Kidney (tissue), 22 donors: ENCODE measurements around the gene OR5B2. TPM values are rescaled to one million over a fixed set of nuclear protein-coding genes. Genes with fewer than 3 reads are reported as not detected.

Experiments used
- DNase-seq, 5 donors: peaks; one replicate each; pipeline ENCODE4 v3.0.0-alpha.2; 2013 to 2020
- FAIRE-seq: peaks from 2 replicates; lab custom pipeline; 2012; peaks lifted over from hg19 to GRCh38; lab: Jason Lieb, UNC
- H3K27ac ChIP-seq, 2 donors: one replicate each; pipeline ENCODE4 v1.7.0; 2013; ENCODE audit warnings: low read depth in 2 of 2, low read length in 2 of 2, inconsistent platforms in 1 of 2
- H3K27me3 ChIP-seq: one replicate; pipeline ENCODE4 v1.7.1; 2013; ENCODE audit warnings: low read length, inconsistent platforms; ENCODE audit not compliant: control insufficient read depth, insufficient read depth
- H3K36me3 ChIP-seq, 3 donors: one replicate each; pipeline versions ENCODE4 v1.7.0 to v1.7.1; 2013; ENCODE audit warnings: low read length in 3 of 3, control low read depth in 1 of 3, inconsistent platforms in 1 of 3; ENCODE audit not compliant: insufficient read depth in 3 of 3, control insufficient read depth in 2 of 3
- H3K4me1 ChIP-seq, 3 donors: one replicate each; pipeline versions ENCODE4 v1.7.0 to v1.7.1; 2013; ENCODE audit warnings: low read length in 3 of 3, inconsistent platforms in 1 of 3, low read depth in 1 of 3; ENCODE audit not compliant: control insufficient read depth in 2 of 3, insufficient read depth in 2 of 3
- H3K4me3 ChIP-seq, 3 donors: one replicate each; pipeline versions ENCODE4 v1.7.0 to v1.8.1; 2013; ENCODE audit warnings: low read length in 3 of 3, control low read depth in 1 of 3, inconsistent platforms in 1 of 3
- H3K9ac ChIP-seq, 3 donors: one replicate each; pipeline versions ENCODE4 v1.7.0 to v1.7.1; 2013; ENCODE audit warnings: low read length in 3 of 3, control low read depth in 1 of 3, inconsistent platforms in 1 of 3
- H3K9me3 ChIP-seq, 3 donors: one replicate each; pipeline versions ENCODE4 v1.7.0 to v1.7.1; 2013; ENCODE audit warnings: low read length in 3 of 3, control low read depth in 1 of 3, inconsistent platforms in 1 of 3; ENCODE audit not compliant: control insufficient read depth in 2 of 3, insufficient read depth in 1 of 3
- intact Hi-C: fragments of 100-400 bp; cut with DNase I; formaldehyde crosslinking; loops from one replicate; pipeline ENCODE4 v1.11.1; 2022
- long read RNA-seq, 10 donors: library from polyadenylated mRNA in 1 of 10; unstranded in 1 of 10; transcript quantifications; one replicate each; pipeline ENCODE4 v2.0.0 and lab custom pipeline, GENCODE V29; 2021 to 2026
- polyA plus RNA-seq: library from polyadenylated mRNA; stranded (reverse); fragments of 350-450 nt; fragmentation: Illumina TruSeq; extraction: RNeasy Lipid Tissue Mini Kit (QIAGEN cat#74804); gene quantifications from one replicate; pipeline ENCODE4 v1.2.3, GENCODE V29; 2014; ENCODE audit warnings: low read depth, low replicate concordance; ENCODE audit not compliant: insufficient read depth
- total RNA-seq: library from RNA; stranded (reverse); fragmentation: NEBNext Ultra II Directional; extraction: Animal tissue kit (Norgen Biotek cat#: 25700); gene quantifications from one replicate; pipeline ENCODE4 v1.2.1, GENCODE V29; 2021
- TF ChIP-seq, protein P1 (sequence below): IDR thresholded peaks from 3 replicates; pipeline ENCODE4 v1.5.1; 2012; ENCODE audit warnings: mild to moderate bottlenecking, moderate library complexity, borderline replicate concordance; ENCODE audit not compliant: insufficient read depth; ENCODE audit errors: extremely low read depth
- donor health status: control.
- donor health status: control.
- donor health status: control.
- donor health status: control.
- donor health status: control.
- donor health status: DM: yes; HTN: yes; CAD: no.
- donor health status: Normal renal cell carcinoma (clear cell type).

OR5B2 gene
- not detected for total RNA-seq
- polyA plus RNA-seq = not detected
- long read RNA-seq, donor 1 = 0 reads
- long read RNA-seq, donor 2 = 0 reads
- long read RNA-seq, donor 3 = 0 reads
- long read RNA-seq, donor 4 = 0 reads
- long read RNA-seq, donor 5 = 0 reads
- long read RNA-seq, donor 6 = 0 reads
- long read RNA-seq, donor 7 = 0 reads
- long read RNA-seq, donor 8 = 0 reads
- long read RNA-seq, donor 9 = 0 reads
- long read RNA-seq, donor 10 = 0 reads

DNA sequence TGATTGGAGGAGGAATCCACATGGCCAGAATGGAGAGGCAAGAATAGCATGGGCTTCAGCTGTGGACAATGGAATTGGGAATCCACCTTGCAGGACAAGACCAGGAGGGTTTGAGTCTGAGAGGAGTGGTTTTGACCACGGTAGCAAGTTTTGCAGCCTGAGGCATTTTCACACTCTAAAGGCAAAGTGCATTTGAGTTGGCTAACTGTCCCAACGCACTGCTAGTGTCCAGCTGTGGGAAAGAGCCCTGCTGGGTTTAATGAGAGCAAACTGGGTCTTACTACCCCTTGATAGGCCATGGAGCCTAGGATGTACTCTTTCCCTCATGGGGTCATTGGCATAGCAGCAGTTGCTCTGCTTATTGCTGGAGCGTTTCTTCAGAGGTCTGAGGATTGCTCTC lies at the start of gene OR5B2:
Gene OR5B2, minus strand, starts transcription at position 101 of the 400 bp plus-strand sequence. CDS start 4,860 bp downstream, outside the sequence.
- H3K9me3 ChIP-seq = peaks cover 0 to 4% (median 0%) of the 10 kb centered on the region in 3 donors
- no peaks in the 10 kb centered on the region for H3K4me1 ChIP-seq
- no peak within 1 kb of the TSS for H3K9ac ChIP-seq
- FAIRE-seq = no peak
- H3K27ac ChIP-seq = no peak within 1 kb of the TSS
- H3K4me3 ChIP-seq = no peak within 1 kb of the TSS
- intact Hi-C loops = no loop called here
- no peak for DNase-seq
- H3K27me3 ChIP-seq = no peaks in the 10 kb centered on the region
- no peaks in the 10 kb centered on the region for H3K36me3 ChIP-seq
- TF ChIP-seq, protein P1, sequence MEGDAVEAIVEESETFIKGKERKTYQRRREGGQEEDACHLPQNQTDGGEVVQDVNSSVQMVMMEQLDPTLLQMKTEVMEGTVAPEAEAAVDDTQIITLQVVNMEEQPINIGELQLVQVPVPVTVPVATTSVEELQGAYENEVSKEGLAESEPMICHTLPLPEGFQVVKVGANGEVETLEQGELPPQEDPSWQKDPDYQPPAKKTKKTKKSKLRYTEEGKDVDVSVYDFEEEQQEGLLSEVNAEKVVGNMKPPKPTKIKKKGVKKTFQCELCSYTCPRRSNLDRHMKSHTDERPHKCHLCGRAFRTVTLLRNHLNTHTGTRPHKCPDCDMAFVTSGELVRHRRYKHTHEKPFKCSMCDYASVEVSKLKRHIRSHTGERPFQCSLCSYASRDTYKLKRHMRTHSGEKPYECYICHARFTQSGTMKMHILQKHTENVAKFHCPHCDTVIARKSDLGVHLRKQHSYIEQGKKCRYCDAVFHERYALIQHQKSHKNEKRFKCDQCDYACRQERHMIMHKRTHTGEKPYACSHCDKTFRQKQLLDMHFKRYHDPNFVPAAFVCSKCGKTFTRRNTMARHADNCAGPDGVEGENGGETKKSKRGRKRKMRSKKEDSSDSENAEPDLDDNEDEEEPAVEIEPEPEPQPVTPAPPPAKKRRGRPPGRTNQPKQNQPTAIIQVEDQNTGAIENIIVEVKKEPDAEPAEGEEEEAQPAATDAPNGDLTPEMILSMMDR = no peak

DNA sequence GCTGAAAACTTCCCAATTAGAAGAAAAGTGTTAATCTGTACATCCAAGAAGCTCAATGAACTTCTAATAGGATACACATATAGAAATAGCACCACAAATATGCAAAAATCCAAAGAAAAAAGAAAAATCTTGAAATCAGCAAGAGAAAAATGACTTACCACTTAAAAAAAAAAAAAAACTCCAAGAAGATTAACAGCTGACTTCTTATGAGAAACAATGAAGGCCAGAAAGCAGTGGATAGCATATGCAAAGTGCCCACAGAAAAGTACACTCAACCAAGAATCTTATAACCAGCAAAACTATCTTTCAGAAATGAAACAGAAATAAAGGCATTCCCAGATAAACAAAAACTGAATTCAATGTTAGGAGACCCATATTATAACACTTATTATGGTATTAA lies 44.0 kb upstream of the OR5B2 start:
- intact Hi-C loops = no loop called here
- H3K36me3 ChIP-seq = no peaks in the 10 kb centered on the region
- no peak overlapping the region for H3K9ac ChIP-seq
- TF ChIP-seq, protein P1 = no peak
- no peaks in the 10 kb centered on the region for H3K27me3 ChIP-seq
- H3K9me3 ChIP-seq = peaks cover 0 to 14% (median 0%) of the 10 kb centered on the region in 3 donors
- no peak for FAIRE-seq
- no peak overlapping the region for H3K4me3 ChIP-seq
- no peak for DNase-seq
- no peaks in the 10 kb centered on the region for H3K4me1 ChIP-seq
- no peak overlapping the region for H3K27ac ChIP-seq

DNA sequence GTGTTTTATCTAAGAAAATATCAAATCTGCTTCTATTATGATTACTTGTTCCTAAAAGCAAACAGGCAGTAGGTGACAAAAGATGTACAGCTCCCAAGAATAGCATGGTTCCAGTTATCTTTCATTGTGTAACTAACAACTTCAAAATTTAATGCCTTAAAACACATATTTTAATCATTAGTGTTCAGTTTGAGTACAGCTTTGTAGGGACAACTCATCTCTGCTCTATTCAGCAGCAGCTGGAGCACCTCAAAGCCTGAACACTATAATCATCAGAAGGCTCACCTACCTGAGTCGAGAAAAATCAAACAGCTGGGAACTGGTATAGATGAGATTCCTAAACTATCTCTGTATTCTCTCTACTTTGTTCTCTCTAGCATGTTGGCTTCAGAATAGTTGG lies 38.4 kb upstream of the OR5B2 start:
- Histone ChIP-seq H3K4me3 (no peak overlapping the region), H3K9ac (no peak overlapping the region), H3K9me3 (peaks cover 0 to 7% (median 0%) of the 10 kb centered on the region in 3 donors), H3K36me3 (no peaks in the 10 kb centered on the region), H3K27ac (no peak overlapping the region), H3K4me1 (no peaks in the 10 kb centered on the region), H3K27me3 (no peaks in the 10 kb centered on the region)
- intact Hi-C loops = no loop called here
- FAIRE-seq (no peak), DNase-seq (no peak)
- TF ChIP-seq, protein P1 = no peak
